HCT116 (cell line): ENCODE measurements around the gene METTL3. TPM values are rescaled to one million over a fixed set of nuclear protein-coding genes. Genes with fewer than 3 reads are reported as not detected.

Source experiments
- ATAC-seq: fragments of 200-7000 bp; cut with Tn5 transposase; 2 replicates; pipeline ENCODE4 v1.9.1; 2020; ENCODE audit warnings: mild to moderate bottlenecking, moderate library complexity
- BruUV-seq: library from RNA; stranded (reverse); fragments of 400-500 nt; replicated peaks from 2 replicates; lab custom pipeline; 2021; lab: Mats Ljungman, UMichigan
- CTCF ChIA-PET: fragments of 300-600 bp; sonication (Branson Sonifier 250); formaldehyde crosslinking; loops from one replicate; lab custom pipeline; 2021; ENCODE audit warnings: antibody characterized with exemption; lab: Charles Lee
- POLR2A ChIA-PET: fragments of 300-600, 350-600 bp; sonication (Branson Sonifier 250); formaldehyde crosslinking; loops from one replicate; lab custom pipeline; 2021; ENCODE audit warnings: antibody characterized with exemption; lab: Charles Lee
- RAD21 ChIA-PET, 2 experiments: fragments of 300-600 bp; sonication (Branson Sonifier 250); formaldehyde crosslinking; loops; one replicate each; lab custom pipeline; 2023; ENCODE audit warnings: low total read pairs in 2 of 2; ENCODE audit not compliant: uncharacterized antibody in 2 of 2, unreplicated experiment in 2 of 2, low non-redundant PET in 1 of 2; lab: Charles Lee
- DNase-seq: peaks from one replicate; pipeline ENCODE4 v3.0.0-alpha.2; 2010; ENCODE audit warnings: low read depth, low spot score
- H2AFZ ChIP-seq: fragments of 200-600 bp; shearing (Covaris generic), sonication (generic); 2 replicates; pipeline ENCODE4 v1.6.1; 2017; ENCODE audit warnings: low read depth, mixed run types, mixed read lengths, antibody characterized with exemption, low read length; ENCODE audit not compliant: poor library complexity, severe bottlenecking
- H3K27ac ChIP-seq: 2 replicates; pipeline ENCODE4 v1.5.1; 2012; ENCODE audit warnings: low read depth, low read length
- H3K27me3 ChIP-seq: fragments of 200-600 bp; sonication (generic); 2 replicates; pipeline ENCODE4 v1.6.1; 2016; ENCODE audit warnings: mixed run types, low read length, mixed read lengths; ENCODE audit not compliant: insufficient read depth
- H3K36me3 ChIP-seq, 2 experiments: fragments of 200-500 bp in 1 of 2; fragments of 200-600 bp in 1 of 2; sonication (Bioruptor generic) in 1 of 2; sonication (generic) in 1 of 2; 2 replicates each; pipeline versions ENCODE4 v1.5.1 to v1.6.1; 2014 to 2016; ENCODE audit warnings: low read length in 2 of 2, inconsistent platforms in 1 of 2, mixed read lengths in 1 of 2, mixed run types in 1 of 2; ENCODE audit not compliant: insufficient read depth in 2 of 2, control insufficient read depth in 1 of 2
- H3K4me1 ChIP-seq, 2 experiments: fragments of 200-600 bp in 1 of 2; sonication (generic) in 1 of 2; 2 replicates each; pipeline versions ENCODE4 v1.5.1 to v1.6.1; 2012 to 2017; ENCODE audit warnings: low read length in 2 of 2, inconsistent platforms in 1 of 2, mild to moderate bottlenecking in 1 of 2, mixed read lengths in 1 of 2, mixed run types in 1 of 2, moderate library complexity in 1 of 2; ENCODE audit not compliant: insufficient read depth in 2 of 2, control insufficient read depth in 1 of 2
- H3K4me2 ChIP-seq: fragments of 200-600 bp; sonication (generic); 2 replicates; pipeline ENCODE4 v1.6.1; 2017; ENCODE audit warnings: mixed run types, low read length, mixed read lengths
- H3K4me3 ChIP-seq, 2 experiments: fragments of 200-600 bp in 1 of 2; sonication (generic) in 1 of 2; replicated peaks in 1 of 2; 2 replicates each; pipeline ENCODE4 v1.5.1; 2011 to 2016; ENCODE audit warnings: low read length in 2 of 2, control low read depth in 1 of 2, low read depth in 1 of 2, mild to moderate bottlenecking in 1 of 2, mixed read lengths in 1 of 2, mixed run types in 1 of 2
- H3K79me2 ChIP-seq: fragments of 200-600 bp; sonication (generic); 2 replicates; pipeline ENCODE4 v1.6.1; 2017; ENCODE audit warnings: mild to moderate bottlenecking, mixed run types, low read length, moderate library complexity, mixed read lengths; ENCODE audit not compliant: insufficient read depth
- H3K9ac ChIP-seq: fragments of 200-600 bp; sonication (generic); 2 replicates; pipeline ENCODE4 v1.6.1; 2016; ENCODE audit warnings: low read length, mixed read lengths
- H3K9me2 ChIP-seq: fragments of 200-600 bp; sonication (generic), shearing (Covaris generic); 2 replicates; pipeline ENCODE4 v1.6.1; 2017; ENCODE audit warnings: mixed run types, mild to moderate bottlenecking, moderate library complexity; ENCODE audit not compliant: insufficient read depth
- H3K9me3 ChIP-seq, 2 experiments: fragments of 200-500 bp in 1 of 2; fragments of 200-600 bp in 1 of 2; sonication (Bioruptor generic) in 1 of 2; sonication (generic) in 1 of 2; 2 replicates each; pipeline ENCODE4 v1.6.1; 2014 to 2017; ENCODE audit warnings: low read length in 2 of 2, mixed read lengths in 2 of 2, inconsistent platforms in 1 of 2, low read depth in 1 of 2, mild to moderate bottlenecking in 1 of 2, mixed run types in 1 of 2, moderate library complexity in 1 of 2; ENCODE audit not compliant: control insufficient read depth in 1 of 2, insufficient read depth in 1 of 2
- H4K20me1 ChIP-seq: fragments of 200-600 bp; sonication (generic), shearing (Covaris generic); 2 replicates; pipeline ENCODE4 v1.6.1; 2017; ENCODE audit warnings: mixed run types, mild to moderate bottlenecking, moderate library complexity; ENCODE audit not compliant: insufficient read depth
- ATF3 ChIP-seq: IDR thresholded peaks from 2 replicates; pipeline ENCODE4 v1.6.1; 2012
- CBX3 ChIP-seq: IDR thresholded peaks from 2 replicates; pipeline ENCODE4 v1.6.1; 2012; ENCODE audit warnings: low read depth
- CEBPB ChIP-seq: IDR thresholded peaks from 2 replicates; pipeline ENCODE4 v1.6.1; 2012; ENCODE audit warnings: low read depth
- FOSL1 ChIP-seq: IDR thresholded peaks from 2 replicates; pipeline ENCODE4 v1.6.1; 2012; ENCODE audit warnings: low read depth
- JUND ChIP-seq: IDR thresholded peaks from 2 replicates; pipeline ENCODE4 v1.6.1; 2012
- POLR2A ChIP-seq: IDR thresholded peaks from 2 replicates; pipeline ENCODE4 v1.7.0; 2011; ENCODE audit warnings: borderline replicate concordance; ENCODE audit not compliant: insufficient read depth, insufficient read length; ENCODE audit errors: extremely low read depth
- POLR2AphosphoS5 ChIP-seq: IDR thresholded peaks from 2 replicates; pipeline ENCODE4 v1.6.1; 2011; ENCODE audit warnings: mild to moderate bottlenecking, low read depth, low read length, moderate library complexity
- RAD21 ChIP-seq: IDR thresholded peaks from 2 replicates; pipeline ENCODE4 v1.6.1; 2012; ENCODE audit warnings: low read depth, mild to moderate bottlenecking
- SIN3A ChIP-seq: IDR thresholded peaks from 2 replicates; pipeline ENCODE4 v1.6.1; 2012; ENCODE audit warnings: low read depth
- TCF7L2 ChIP-seq: IDR thresholded peaks from 2 replicates; pipeline ENCODE4 v1.7.0; 2011; ENCODE audit warnings: borderline replicate concordance, inconsistent platforms; ENCODE audit not compliant: insufficient read depth, insufficient read length; ENCODE audit errors: extremely low read depth
- ZNF274 ChIP-seq: fragments of 200-500 bp; sonication (Bioruptor generic); IDR thresholded peaks from 2 replicates; pipeline ENCODE4 v1.6.1; 2014; ENCODE audit warnings: mild to moderate bottlenecking, low read depth, low read length, inconsistent platforms
- intact Hi-C: fragments of 100-400 bp; cut with micrococcal nuclease; formaldehyde crosslinking; loops from 2 replicates; pipeline ENCODE4 v1.10.0; 2022
- total RNA-seq: library from RNA; stranded (reverse); gene quantifications from one replicate; pipeline ENCODE4 v1.2.1, GENCODE V29; 2021; ENCODE audit not compliant: unreplicated experiment
- TF ChIP-seq, protein P1 (sequence below): IDR thresholded peaks from 2 replicates; pipeline ENCODE4 v1.6.1; 2012

The METTL3 gene
- total RNA-seq, 1 experiment from 2014 or later, result 62.3 TPM

GRCh38 chr14:21505012-21505553 lies 6.1 kb downstream of the METTL3 start (continued):
- TF ChIP-seq ATF3 (no peak), SIN3A (no peak), JUND (no peak), FOSL1 (no peak), ZNF274 (no peak), POLR2A (no peak)
- TF ChIP-seq, protein P1, sequence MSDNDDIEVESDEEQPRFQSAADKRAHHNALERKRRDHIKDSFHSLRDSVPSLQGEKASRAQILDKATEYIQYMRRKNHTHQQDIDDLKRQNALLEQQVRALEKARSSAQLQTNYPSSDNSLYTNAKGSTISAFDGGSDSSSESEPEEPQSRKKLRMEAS, result no peak

- POLR2A ChIA-PET, result interaction anchor here (0.6 kb wide), 1 partner anchor 8 kb away, joined by 3 read pairs; no protein-coding TSS in a partner anchor
- Histone ChIP-seq H3K27ac (no peak overlapping the region), H3K9me3 (no peaks in the 10 kb centered on the region), H3K4me2 (no peak overlapping the region), H3K79me2 (peaks cover 82% of the 10 kb centered on the region), H3K4me3 (no peak overlapping the region), H3K4me1 (no peaks in the 10 kb centered on the region), H3K27me3 (no peaks in the 10 kb centered on the region), H3K36me3 (peaks cover 36 to 55% of the 10 kb centered on the region in 2 experiments), H3K9me2 (no peaks in the 10 kb centered on the region), H4K20me1 (peaks cover 6% of the 10 kb centered on the region; the same call in 1 of the 2 replicates), H2AFZ (no peak overlapping the region), H3K9ac (no peak overlapping the region)
- no TSS peak for BruUV-seq
- DNase-seq, result no peak
- CTCF ChIA-PET, result interaction anchor here (0.6 kb wide), 1 partner anchor 27 kb away, joined by 6 read pairs; the partner anchor contains the start of genes RAB2B and TOX4
- no peak for TF ChIP-seq TCF7L2
- TF ChIP-seq POLR2A, result no peak
- TF ChIP-seq CEBPB, result no peak
- TF ChIP-seq CBX3, result no peak
- TF ChIP-seq RAD21, result no peak
- TF ChIP-seq POLR2AphosphoS5, result no peak
- no peak for TF ChIP-seq ATF3
- intact Hi-C loops, result no loop called here
- RAD21 ChIA-PET, result no interaction called here
- ATAC-seq, result no peak
Measured at GRCh38 chr14:21503376-21503775, 7.8 kb downstream of the METTL3 start.
